ENCODE results near the gene ARG2.

Gene ARG2

GRCh38 chr14:67695394-67695949, 75.8 kb downstream of the ARG2 start, which contains the start of gene RDH11:
TSS of gene RDH11 (minus strand) at chr14:67695764. CDS start at chr14:67695703, 61 bp downstream.
- DNase-seq = peak; percentile 52 to 59 (median 56)

- no peak for DNase-seq
Observed at GRCh38 chr14:67697006-67697405, 77.3 kb downstream of the ARG2 start.

- DNase-seq = no peak
Observed at GRCh38 chr14:67698179-67698578, 78.5 kb downstream of the ARG2 start.

Measured in activated CD4-positive, CD25-positive, alpha-beta regulatory T cell (primary cell).